ENCODE measurements around the gene CDHR2.

The CDHR2 gene

DNA sequence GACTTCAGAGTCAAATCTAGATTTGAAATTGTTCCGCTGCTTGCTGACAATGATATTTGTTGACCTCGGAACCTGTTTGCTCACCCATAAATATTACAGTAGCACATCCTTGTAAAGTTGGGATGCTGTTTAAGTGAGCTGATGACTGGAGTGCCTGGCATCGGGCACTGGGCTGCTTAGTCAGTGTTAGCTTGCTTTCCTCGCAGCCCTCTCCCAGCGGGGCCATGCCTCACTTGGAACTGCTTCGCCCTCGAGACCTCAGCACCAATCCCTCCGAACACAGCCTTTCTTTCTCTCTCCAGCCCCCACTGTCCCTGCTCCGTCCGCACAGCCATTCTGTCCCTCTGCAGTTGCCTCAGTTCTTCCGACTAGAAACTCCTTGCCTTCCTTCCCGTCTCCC lies 35.4 kb upstream of the CDHR2 start:
- H3K27ac ChIP-seq: no peak overlapping the region
- TF ChIP-seq ZFX (IDR thresholded peaks at IDR 0.05; ENCODE audit: borderline replicate concordance) (no peak), CTCF (IDR thresholded peaks at IDR 0.05) (no peak)

DNA sequence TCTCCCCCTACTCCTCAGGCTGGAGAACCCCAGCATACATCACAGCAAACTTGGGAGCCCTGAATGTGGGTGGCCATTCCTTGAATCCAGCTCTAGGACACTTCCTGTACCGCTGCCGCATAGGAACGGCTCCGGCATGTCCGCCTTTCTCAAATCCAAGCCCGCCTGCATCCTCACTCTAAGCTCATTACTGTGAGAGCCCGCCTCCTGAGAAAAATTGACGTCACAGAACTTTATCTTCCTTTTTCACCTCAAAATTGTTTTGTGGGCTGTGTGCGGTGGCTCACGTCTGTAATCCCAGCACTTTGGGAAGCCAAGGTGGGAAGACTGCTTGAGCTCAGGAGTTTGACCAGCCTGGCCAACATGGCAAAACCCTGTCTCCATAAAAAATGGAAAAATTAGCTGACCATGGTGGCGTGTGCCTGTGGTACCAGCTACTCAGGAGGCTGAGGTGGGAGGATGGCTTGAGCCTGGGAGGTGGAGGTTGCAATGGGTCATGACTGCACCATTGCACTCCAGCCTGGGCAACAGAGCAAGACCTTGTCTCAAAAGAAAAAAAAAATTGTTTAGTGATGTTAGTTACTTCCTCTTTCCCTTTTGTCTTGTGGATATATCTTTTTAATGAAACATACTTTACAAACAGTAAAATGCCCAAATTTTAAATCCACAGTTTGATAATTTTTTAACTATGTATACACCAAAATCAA lies 34.7 kb upstream of the CDHR2 start:
- TF ChIP-seq ZFX (IDR thresholded peaks at IDR 0.05; ENCODE audit: borderline replicate concordance) (no peak), CTCF (IDR thresholded peaks at IDR 0.05) (no peak)
- no peak overlapping the region for H3K27ac ChIP-seq

DNA sequence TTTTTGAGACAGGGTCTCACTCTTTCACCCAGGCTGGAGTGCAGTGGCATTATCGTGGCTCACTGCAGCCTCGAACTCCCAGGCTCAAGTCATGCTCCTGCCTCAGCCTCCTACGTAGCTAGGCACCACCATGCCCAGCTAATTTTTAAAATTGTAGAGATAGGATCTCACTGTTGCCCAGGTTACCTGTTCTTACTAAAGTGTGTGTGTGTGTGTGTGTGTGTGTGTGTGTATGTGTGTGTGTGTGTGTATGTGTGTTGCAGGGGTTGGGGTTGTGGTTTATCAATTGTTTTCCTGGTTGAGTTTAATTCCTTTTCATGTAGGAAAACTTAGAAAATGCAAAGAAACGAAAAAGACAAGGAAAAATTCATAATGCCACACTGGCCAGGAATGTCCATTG lies 33.7 kb upstream of the CDHR2 start:
- TF ChIP-seq ZFX (IDR thresholded peaks at IDR 0.05; ENCODE audit: borderline replicate concordance) (no peak), CTCF (IDR thresholded peaks at IDR 0.05) (no peak)

DNA sequence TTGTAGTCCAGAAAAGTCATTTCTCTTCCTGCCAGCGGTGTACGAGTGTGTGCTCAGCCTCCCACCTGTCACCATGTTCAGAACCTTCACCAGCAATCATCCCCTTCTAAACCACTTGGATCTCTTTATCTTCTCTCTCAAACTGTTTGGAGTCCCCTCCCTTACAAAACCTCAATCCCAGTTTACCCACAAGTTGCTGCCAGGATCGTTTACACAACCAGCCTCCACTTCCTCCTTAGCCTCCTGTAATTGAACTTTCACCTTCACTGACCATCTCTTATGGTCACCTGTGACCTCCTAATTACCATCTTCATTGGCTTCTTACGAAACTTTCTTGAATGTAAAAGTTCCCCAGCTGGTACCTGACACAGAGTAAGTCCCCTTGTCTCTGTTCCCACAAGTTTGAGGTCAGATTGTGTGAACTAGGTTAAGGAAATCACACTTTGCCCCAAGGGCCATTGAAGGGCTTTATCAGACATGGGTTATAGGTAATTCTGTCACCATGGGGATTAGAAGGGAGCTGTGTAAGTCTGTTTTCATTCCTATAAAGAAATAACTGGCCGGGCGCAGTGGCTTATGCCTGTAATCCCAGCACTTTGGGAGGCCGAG lies 32.0 kb upstream of the CDHR2 start:
- no peak for TF ChIP-seq ZFX (IDR thresholded peaks at IDR 0.05; ENCODE audit: borderline replicate concordance)
- H3K27ac ChIP-seq: no peak overlapping the region

More for the DNA sequence above, 33.7 kb upstream of the CDHR2 start:
- no peak overlapping the region for H3K27ac ChIP-seq

DNA sequence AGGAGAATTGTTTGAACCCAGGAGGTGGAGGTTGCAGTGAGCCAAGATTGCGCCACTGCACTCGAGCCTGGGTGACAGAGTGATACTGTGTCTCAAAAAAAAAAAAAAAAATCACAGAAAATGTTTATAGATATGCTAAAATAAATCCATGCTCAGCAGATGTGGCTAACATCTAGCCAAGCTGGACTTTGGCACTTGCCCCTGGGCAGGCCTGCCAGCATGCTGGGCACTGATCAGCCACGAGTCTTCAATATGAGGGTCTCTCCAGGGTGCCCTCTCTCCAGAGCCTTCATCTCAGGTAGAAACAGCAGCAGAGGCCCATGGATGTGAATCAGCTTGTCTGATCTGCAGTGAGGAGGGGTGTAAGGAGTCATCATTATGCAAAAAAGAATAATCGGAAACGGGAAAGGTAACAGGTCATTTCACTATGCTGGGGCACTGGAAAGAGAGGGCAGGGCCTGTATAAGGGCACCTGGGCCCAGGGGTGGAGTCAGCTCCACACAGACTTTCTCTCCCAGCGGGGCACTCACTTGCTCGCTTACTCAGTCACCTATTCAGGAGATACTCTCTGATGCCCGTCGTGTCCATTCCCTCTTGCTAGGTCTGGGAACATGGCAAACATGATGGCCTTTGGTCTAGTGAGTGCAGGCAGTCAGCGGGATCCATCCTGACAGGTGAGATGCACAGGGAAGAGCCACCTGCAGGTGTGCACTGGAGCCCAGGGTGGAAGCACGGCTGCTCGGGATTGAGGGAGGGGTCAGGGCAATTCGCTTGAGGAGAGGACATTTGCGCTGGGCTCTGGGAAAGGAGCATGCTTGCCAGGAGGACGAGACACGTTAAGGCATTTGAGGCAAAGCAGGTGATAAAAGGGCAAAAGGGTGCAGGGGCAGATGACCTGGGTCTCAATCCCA lies 29.1 kb upstream of the CDHR2 start:
- no peak overlapping the region for H3K27ac ChIP-seq
- TF ChIP-seq CTCF (IDR thresholded peaks at IDR 0.05) (no peak), ZFX (IDR thresholded peaks at IDR 0.05; ENCODE audit: borderline replicate concordance) (no peak)

DNA sequence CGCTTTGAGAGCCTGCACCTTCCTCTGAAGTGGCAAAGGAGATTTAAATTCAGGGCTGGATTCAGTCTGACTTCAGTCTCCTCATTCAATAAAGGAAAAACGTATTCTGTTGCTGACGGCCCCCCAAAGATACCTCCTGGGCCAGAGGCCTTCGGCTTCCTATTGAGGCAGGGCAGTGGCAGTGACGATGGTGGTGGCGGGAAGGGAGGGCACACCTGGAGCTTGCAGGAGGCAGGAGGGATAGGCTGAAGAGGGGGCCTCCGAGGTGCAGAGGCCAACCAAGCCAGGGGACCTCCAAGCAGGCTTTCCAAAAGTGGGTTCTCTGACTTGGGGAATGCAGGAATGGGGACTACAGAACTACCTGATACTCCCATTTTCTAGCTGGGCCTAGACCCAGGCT lies 27.9 kb upstream of the CDHR2 start:
- no peak overlapping the region for H3K27ac ChIP-seq
- TF ChIP-seq CTCF (IDR thresholded peaks at IDR 0.05) (no peak), ZFX (IDR thresholded peaks at IDR 0.05; ENCODE audit: borderline replicate concordance) (no peak)

DNA sequence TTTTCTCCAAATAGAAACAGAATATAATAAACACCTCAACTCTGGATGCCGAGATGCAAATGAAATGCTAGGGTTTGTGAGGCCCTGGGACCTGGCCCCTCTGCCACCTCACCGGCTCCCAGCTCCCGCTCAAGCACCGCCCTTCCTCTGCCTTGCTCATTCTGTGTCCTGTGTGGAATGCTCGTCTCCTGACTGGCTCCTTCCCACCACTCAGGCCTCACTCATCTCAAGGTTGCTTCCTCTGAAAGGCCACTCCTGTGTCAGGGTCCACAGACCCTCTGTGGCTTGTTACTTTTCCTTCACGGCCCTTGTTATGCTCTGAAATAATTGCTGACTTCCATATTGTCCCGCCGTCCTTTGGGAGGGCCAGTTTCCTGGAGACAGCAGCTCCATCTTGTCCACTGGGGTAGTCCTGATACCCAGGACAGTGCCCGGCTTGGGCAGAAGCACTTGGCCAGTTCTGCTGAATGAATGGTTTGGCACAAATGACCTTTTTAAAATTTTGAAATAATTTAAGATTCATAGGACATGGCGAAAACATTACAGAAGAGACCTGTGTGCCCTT lies 27.4 kb upstream of the CDHR2 start:
- TF ChIP-seq CTCF (IDR thresholded peaks at IDR 0.05) (no peak), ZFX (IDR thresholded peaks at IDR 0.05; ENCODE audit: borderline replicate concordance) (no peak)
- H3K27ac ChIP-seq: no peak overlapping the region
